Measurements from ENCODE around the gene PRKACA. TPM values are rescaled to one million over a fixed set of nuclear protein-coding genes. Genes with fewer than 3 reads are reported as not detected.

PRKACA gene
- polyA plus RNA-seq, 2 of the 4 experiments (the other 2 are of a cell fraction) = 10.0 to 40.9 TPM

DNA sequence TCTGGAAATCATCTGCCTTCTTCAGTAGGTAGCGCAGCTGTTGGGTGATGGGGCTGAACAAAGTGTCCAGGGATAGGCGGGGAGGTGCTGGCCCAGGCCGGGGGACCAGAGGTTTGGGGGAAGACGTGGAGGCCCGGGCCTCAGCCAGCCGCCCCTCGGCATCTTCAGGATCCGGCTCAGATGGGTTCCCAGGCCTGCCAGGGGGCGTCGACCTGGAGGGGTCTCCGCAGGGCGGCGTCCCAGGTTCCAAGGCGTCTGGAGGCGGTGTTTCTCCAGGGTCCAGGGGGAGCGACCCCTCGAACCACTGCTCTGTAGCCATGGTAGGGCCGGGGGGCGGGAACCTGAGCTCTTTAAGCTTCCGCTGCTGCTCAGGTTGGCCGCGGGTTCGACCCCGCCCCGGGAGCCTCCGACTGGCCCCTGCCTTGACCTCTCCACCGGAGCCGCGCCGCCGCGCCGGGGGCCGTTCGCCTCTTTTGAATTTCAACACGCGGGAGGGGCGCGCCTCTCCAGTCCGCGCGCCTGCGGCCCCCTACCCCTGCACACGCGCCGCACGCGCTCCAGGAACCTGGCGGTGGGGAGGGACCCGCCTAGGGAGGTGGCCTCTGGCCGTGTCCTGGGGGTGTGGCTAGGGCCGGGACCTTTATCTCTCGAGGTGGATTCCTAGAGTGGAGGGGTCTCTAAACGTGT lies 32.1 kb downstream of the PRKACA start, which contains the start of gene C19orf67:
Gene C19orf67, minus strand, starts transcription at position 475 of the 687 bp plus-strand sequence. Its CDS starts 156 bp downstream, at position 319.
- H3K27ac ChIP-seq = no peak within 1 kb of the TSS
- POLR2A ChIA-PET = no interaction called here
- WGBS (ENCODE audit: missing lambda C conversion rate) = 91% methylated on average over 29 of the region's 54 CpGs
- H3K4me2 ChIP-seq = no peak within 1 kb of the TSS
- DNase-seq (ENCODE audit: low read depth in 1 of 2, low spot score in 1 of 2) (no peak), FAIRE-seq (no peak), ATAC-seq (no peak)
- CTCF ChIA-PET = interaction anchor here (1.3 to 6.0 kb wide), 3 partner anchors 10 to 320 kb away, joined by 3 to 38 read pairs (median 9); partner anchors contain the start of gene MISP3
- no peaks in the 10 kb centered on the region for H3K9me3 ChIP-seq
- no peak within 1 kb of the TSS for H3K4me3 ChIP-seq
- no peak for TF ChIP-seq SMC3 (IDR thresholded peaks at IDR 0.05)
- TF ChIP-seq, protein P1, sequence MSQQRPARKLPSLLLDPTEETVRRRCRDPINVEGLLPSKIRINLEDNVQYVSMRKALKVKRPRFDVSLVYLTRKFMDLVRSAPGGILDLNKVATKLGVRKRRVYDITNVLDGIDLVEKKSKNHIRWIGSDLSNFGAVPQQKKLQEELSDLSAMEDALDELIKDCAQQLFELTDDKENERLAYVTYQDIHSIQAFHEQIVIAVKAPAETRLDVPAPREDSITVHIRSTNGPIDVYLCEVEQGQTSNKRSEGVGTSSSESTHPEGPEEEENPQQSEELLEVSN (IDR thresholded peaks at IDR 0.05; ENCODE audit: borderline replicate concordance, low read depth) = no peak
- TF ChIP-seq HOXA7 (CRISPR knock-in tag; IDR thresholded peaks at IDR 0.05) = no peak
- TF ChIP-seq CHD4 (IDR thresholded peaks at IDR 0.05; ENCODE audit: borderline replicate concordance) = no peak
- no peak for TF ChIP-seq EP300 (IDR thresholded peaks at IDR 0.05)
- TF ChIP-seq HOXB5 (CRISPR knock-in tag; IDR thresholded peaks at IDR 0.05) = no peak
- no peak for TF ChIP-seq POLR2AphosphoS2 (conservative IDR thresholded peaks at IDR 0.05; ENCODE audit: low read length)
- no peak for TF ChIP-seq EHMT2 (IDR thresholded peaks at IDR 0.05; ENCODE audit: low read depth)
- no peak for TF ChIP-seq FOSL2 (IDR thresholded peaks at IDR 0.05)
- no peak for TF ChIP-seq FOSL2 (CRISPR knock-in tag; IDR thresholded peaks at IDR 0.05)
- TF ChIP-seq, protein P2, sequence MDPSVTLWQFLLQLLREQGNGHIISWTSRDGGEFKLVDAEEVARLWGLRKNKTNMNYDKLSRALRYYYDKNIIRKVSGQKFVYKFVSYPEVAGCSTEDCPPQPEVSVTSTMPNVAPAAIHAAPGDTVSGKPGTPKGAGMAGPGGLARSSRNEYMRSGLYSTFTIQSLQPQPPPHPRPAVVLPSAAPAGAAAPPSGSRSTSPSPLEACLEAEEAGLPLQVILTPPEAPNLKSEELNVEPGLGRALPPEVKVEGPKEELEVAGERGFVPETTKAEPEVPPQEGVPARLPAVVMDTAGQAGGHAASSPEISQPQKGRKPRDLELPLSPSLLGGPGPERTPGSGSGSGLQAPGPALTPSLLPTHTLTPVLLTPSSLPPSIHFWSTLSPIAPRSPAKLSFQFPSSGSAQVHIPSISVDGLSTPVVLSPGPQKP (IDR thresholded peaks at IDR 0.05; ENCODE audit: low read depth, low read length) = no peak
- TF ChIP-seq RCOR1 (IDR thresholded peaks at IDR 0.05; ENCODE audit: low read depth, low read length) = no peak
- TF ChIP-seq CBX2 (IDR thresholded peaks at IDR 0.05; ENCODE audit: borderline replicate concordance, low read depth) = no peak
- no peak for TF ChIP-seq GATA3 (IDR thresholded peaks at IDR 0.05; ENCODE audit: borderline replicate concordance)
- no peak for TF ChIP-seq RFX5 (IDR thresholded peaks at IDR 0.05)
- no peak for TF ChIP-seq ZC3H11A (IDR thresholded peaks at IDR 0.05)
- H3K4me1 ChIP-seq = peaks cover 3% of the 10 kb centered on the region; the same call in 1 of the 3 replicates

DNA sequence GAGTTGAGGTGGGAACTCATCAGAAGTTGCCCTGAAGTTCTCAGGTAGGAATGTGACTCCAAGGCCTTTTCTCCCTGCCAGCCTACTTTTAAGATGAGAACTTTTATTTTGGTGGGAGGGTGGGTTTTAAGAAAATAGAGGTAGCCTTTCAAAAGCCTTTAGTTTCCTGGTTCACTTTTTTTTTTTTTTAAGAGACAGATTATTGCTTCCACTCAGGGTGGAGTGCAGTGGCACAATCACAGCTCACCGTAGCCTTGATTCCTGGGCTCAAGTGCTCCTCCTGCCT lies 34.9 kb downstream of the PRKACA start:
- TF ChIP-seq RCOR1 (IDR thresholded peaks at IDR 0.05; ENCODE audit: low read depth, low read length) = no peak
- TF ChIP-seq, protein P3, sequence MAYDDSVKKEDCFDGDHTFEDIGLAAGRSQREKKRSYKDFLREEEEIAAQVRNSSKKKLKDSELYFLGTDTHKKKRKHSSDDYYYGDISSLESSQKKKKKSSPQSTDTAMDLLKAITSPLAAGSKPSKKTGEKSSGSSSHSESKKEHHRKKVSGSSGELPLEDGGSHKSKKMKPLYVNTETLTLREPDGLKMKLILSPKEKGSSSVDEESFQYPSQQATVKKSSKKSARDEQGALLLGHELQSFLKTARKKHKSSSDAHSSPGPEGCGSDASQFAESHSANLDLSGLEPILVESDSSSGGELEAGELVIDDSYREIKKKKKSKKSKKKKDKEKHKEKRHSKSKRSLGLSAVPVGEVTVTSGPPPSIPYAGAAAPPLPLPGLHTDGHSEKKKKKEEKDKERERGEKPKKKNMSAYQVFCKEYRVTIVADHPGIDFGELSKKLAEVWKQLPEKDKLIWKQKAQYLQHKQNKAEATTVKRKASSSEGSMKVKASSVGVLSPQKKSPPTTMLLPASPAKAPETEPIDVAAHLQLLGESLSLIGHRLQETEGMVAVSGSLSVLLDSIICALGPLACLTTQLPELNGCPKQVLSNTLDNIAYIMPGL (CRISPR knock-in tag; IDR thresholded peaks at IDR 0.05; ENCODE audit: borderline replicate concordance) = no peak
- TF ChIP-seq HOXA7 (CRISPR knock-in tag; IDR thresholded peaks at IDR 0.05) = no peak
- no peak for TF ChIP-seq CHD4 (IDR thresholded peaks at IDR 0.05; ENCODE audit: borderline replicate concordance)
- TF ChIP-seq, protein P4, sequence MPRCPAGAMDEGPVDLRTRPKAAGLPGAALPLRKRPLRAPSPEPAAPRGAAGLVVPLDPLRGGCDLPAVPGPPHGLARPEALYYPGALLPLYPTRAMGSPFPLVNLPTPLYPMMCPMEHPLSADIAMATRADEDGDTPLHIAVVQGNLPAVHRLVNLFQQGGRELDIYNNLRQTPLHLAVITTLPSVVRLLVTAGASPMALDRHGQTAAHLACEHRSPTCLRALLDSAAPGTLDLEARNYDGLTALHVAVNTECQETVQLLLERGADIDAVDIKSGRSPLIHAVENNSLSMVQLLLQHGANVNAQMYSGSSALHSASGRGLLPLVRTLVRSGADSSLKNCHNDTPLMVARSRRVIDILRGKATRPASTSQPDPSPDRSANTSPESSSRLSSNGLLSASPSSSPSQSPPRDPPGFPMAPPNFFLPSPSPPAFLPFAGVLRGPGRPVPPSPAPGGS (IDR thresholded peaks at IDR 0.05) = no peak
- no peak for TF ChIP-seq ZFP36 (IDR thresholded peaks at IDR 0.05; ENCODE audit: borderline replicate concordance, partially characterized antibody)
- TF ChIP-seq EHMT2 (IDR thresholded peaks at IDR 0.05; ENCODE audit: low read depth) = no peak
- no peak for TF ChIP-seq ZSCAN20 (CRISPR knock-in tag; IDR thresholded peaks at IDR 0.05)
- TF ChIP-seq MYC (IDR thresholded peaks at IDR 0.05; ENCODE audit: borderline replicate concordance, low read length) = no peak
- TF ChIP-seq FOSB (CRISPR knock-in tag; IDR thresholded peaks at IDR 0.05) = no peak
- no peak for TF ChIP-seq FOSL2 (IDR thresholded peaks at IDR 0.05)
- no peak for TF ChIP-seq FOSL2 (CRISPR knock-in tag; IDR thresholded peaks at IDR 0.05)
- no peak for TF ChIP-seq MAFK (IDR thresholded peaks at IDR 0.05; ENCODE audit: partially characterized antibody)
- TF ChIP-seq JUN (IDR thresholded peaks at IDR 0.05) = no peak
- TF ChIP-seq HDAC2 (IDR thresholded peaks at IDR 0.05) = no peak
- no peak for TF ChIP-seq ZNF302 (CRISPR knock-in tag; IDR thresholded peaks at IDR 0.05)
- ChIA-PET CTCF (interaction anchor here (1.1 to 6.0 kb wide), 3 partner anchors 10 to 54 kb away, joined by 3 to 38 read pairs (median 14); partner anchors contain the start of genes ASF1B and MISP3), POLR2A (no interaction called here)
- ATAC-seq (no peak), DNase-seq (ENCODE audit: low read depth in 1 of 2, low spot score in 1 of 2) (no peak), FAIRE-seq (no peak)
- Histone ChIP-seq H3K27ac (no peak overlapping the region), H3K4me3 (no peak overlapping the region), H3K4me2 (no peak overlapping the region), H3K9me3 (no peaks in the 10 kb centered on the region), H3K4me1 (peaks cover 9% of the 10 kb centered on the region; the same call in 1 of the 3 replicates)
- 0% methylated on average over 1 of the region's 1 CpG for WGBS (ENCODE audit: missing lambda C conversion rate)

Data from A549 (cell line).